ENCODE measurements around the gene CAMKV. TPM values are rescaled to one million over a fixed set of nuclear protein-coding genes. Genes with fewer than 3 reads are reported as not detected.
A peak's percentile ranks its signal among the peaks of the same experiment; 100 is the strongest.

The CAMKV gene
- total and polyA plus RNA-seq, 2 of the 4 experiments (the other 2 are of a cell fraction) = not detected

DNA sequence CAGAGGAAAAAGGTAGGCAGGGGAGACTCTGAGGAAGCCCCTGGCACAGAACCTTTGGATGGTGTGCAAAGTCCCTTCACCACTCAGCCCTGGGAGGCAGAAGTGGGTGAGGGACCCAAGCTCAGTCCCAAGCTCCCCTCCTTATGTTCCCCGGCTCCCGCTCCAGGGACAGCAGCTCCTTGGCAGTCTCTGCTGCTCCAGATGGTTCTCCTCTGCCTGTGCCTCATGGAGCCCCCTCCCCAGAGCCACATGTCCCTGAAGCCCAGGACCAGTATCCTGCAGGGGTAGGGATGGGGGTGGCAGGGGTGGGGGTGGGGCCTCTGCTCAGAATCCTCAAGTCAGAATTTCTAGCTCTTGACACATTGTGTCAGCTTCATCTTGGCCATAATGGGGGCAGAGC, 8.0 kb upstream of the CAMKV start:
- Histone ChIP-seq H2AK9ac (replicated peaks; ENCODE audit: low read depth, low read length, poor library complexity) (no peak overlapping the region), H2BK15ac (ENCODE audit: low read depth, low read length) (no peak overlapping the region), H2AFZ (replicated peaks; ENCODE audit: low read length, poor library complexity) (peak overlapping the region; percentile 11), H2AK5ac (ENCODE audit: low read depth, low read length) (no peak overlapping the region), H3K4me3 (ENCODE audit: insufficient read depth, low read depth, low read length) (no peak overlapping the region), H2BK120ac (ENCODE audit: low read depth, low read length) (no peak overlapping the region), H3K4me1 (ENCODE audit: control insufficient read depth, insufficient read depth, low read length) (peaks cover 4% of the 10 kb centered on the region; the same call in 1 of the 2 replicates), H3K14ac (replicated peaks; ENCODE audit: low read depth, low read length) (no peak overlapping the region), H4K8ac (ENCODE audit: low read depth in 2 of 2, low read length in 2 of 2) (no peak overlapping the region), H3K79me1 (ENCODE audit: low read depth in 1 of 2, low read length in 2 of 2) (no peaks in the 10 kb centered on the region), H2BK20ac (ENCODE audit: low read depth, low read length) (no peak overlapping the region), H4K5ac (ENCODE audit: low read depth, low read length) (no peak overlapping the region), H3K9me3 (ENCODE audit: control insufficient read depth, insufficient read depth, low read length) (no peaks in the 10 kb centered on the region), H3K18ac (ENCODE audit: low read depth, low read length) (no peak overlapping the region), H3K36me3 (ENCODE audit: control insufficient read depth, insufficient read depth, low read length) (no peaks in the 10 kb centered on the region), H3K27ac (ENCODE audit: insufficient read depth, low read length) (no peak overlapping the region), H4K20me1 (ENCODE audit: insufficient read depth, low read length) (no peaks in the 10 kb centered on the region; the same call in 1 of the 2 replicates), H2BK5ac (ENCODE audit: low read depth, low read length, poor library complexity, severe bottlenecking) (no peak overlapping the region), H3K27me3 (ENCODE audit: control insufficient read depth, insufficient read depth, low read length) (peaks cover 52% of the 10 kb centered on the region), H4K91ac (ENCODE audit: insufficient read depth, low read depth, low read length) (no peak overlapping the region), H3K23ac (ENCODE audit: low read depth, low read length) (no peak overlapping the region), H3K9ac (ENCODE audit: low read depth, low read length) (no peak overlapping the region), H3K9me1 (ENCODE audit: insufficient read depth, low read length) (no peaks in the 10 kb centered on the region), H3K4ac (ENCODE audit: low read depth, low read length) (no peak overlapping the region), H3K56ac (ENCODE audit: extremely low read depth, insufficient read depth, low read length) (no peak overlapping the region), H3K4me2 (ENCODE audit: low read depth, low read length) (no peak overlapping the region)
- in situ Hi-C loops (cut with MboI; ENCODE audit: low sequenced_read_pairs) = no loop called here
- dilution Hi-C loops (cut with HindIII; ENCODE audit: low sequenced_read_pairs, unreplicated experiment) = no loop called here
- intact Hi-C loops (cut with micrococcal nuclease) = no loop called here
- ATAC-seq (ENCODE audit: low read depth) (no peak), DNase-seq (no peak)
- POLR2A ChIA-PET (ENCODE audit: unreplicated experiment) = interaction anchor here (0.6 kb wide), 1 partner anchor 300 kb away, joined by 7 read pairs; no protein-coding TSS in a partner anchor
- TF ChIP-seq POLR2A (IDR thresholded peaks at IDR 0.05; ENCODE audit: low read depth, low read length) (no peak), MAFK (IDR thresholded peaks at IDR 0.05; ENCODE audit: low read depth, low read length) (no peak), BHLHE40 (IDR thresholded peaks at IDR 0.05; ENCODE audit: low read depth, low read length) (no peak), CHD1 (IDR thresholded peaks at IDR 0.05; ENCODE audit: low read depth, low read length) (no peak), MXI1 (IDR thresholded peaks at IDR 0.05; ENCODE audit: borderline replicate concordance, low read depth, low read length) (no peak), SMC3 (IDR thresholded peaks at IDR 0.05; ENCODE audit: low read depth, low read length) (no peak), CTCF (conservative IDR thresholded peaks at IDR 0.05; ENCODE audit: low read depth, low read length) (no peak), RFX5 (IDR thresholded peaks at IDR 0.05; ENCODE audit: low read depth, low read length) (no peak), FOS (IDR thresholded peaks at IDR 0.05; ENCODE audit: low read depth, low read length) (no peak), MAZ (IDR thresholded peaks at IDR 0.05; ENCODE audit: borderline replicate concordance, low read depth, low read length) (no peak), RAD21 (IDR thresholded peaks at IDR 0.05; ENCODE audit: low read length) (no peak)
- TF ChIP-seq, protein P1, sequence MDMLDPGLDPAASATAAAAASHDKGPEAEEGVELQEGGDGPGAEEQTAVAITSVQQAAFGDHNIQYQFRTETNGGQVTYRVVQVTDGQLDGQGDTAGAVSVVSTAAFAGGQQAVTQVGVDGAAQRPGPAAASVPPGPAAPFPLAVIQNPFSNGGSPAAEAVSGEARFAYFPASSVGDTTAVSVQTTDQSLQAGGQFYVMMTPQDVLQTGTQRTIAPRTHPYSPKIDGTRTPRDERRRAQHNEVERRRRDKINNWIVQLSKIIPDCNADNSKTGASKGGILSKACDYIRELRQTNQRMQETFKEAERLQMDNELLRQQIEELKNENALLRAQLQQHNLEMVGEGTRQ (IDR thresholded peaks at IDR 0.05; ENCODE audit: low read depth, low read length) = no peak
- TF ChIP-seq, protein P2, sequence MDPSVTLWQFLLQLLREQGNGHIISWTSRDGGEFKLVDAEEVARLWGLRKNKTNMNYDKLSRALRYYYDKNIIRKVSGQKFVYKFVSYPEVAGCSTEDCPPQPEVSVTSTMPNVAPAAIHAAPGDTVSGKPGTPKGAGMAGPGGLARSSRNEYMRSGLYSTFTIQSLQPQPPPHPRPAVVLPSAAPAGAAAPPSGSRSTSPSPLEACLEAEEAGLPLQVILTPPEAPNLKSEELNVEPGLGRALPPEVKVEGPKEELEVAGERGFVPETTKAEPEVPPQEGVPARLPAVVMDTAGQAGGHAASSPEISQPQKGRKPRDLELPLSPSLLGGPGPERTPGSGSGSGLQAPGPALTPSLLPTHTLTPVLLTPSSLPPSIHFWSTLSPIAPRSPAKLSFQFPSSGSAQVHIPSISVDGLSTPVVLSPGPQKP (IDR thresholded peaks at IDR 0.05; ENCODE audit: borderline replicate concordance, low read depth, low read length) = no peak
- CTCF ChIA-PET = no interaction called here
- no CpG with 5 or more reads among the region's 2 CpGs for WGBS, 2 experiments (ENCODE audit: extremely low coverage in 2 of 2, insufficient read length in 1 of 2)
- no TSS peak for BruUV-seq (replicated peaks)
